SHP77 (cell line): Measurements from ENCODE around the gene NT5C2.
"Not testable (repeated sequence)": the region's sequence is repeated elsewhere in the genome, so short reads cannot be mapped to it uniquely, and the experiment has no call there.

Experiments used
- DNase-seq, 2 experiments: peaks; one replicate each; lab custom pipeline; 2025; lab: John Stamatoyannopoulos, UW

The NT5C2 gene

DNA sequence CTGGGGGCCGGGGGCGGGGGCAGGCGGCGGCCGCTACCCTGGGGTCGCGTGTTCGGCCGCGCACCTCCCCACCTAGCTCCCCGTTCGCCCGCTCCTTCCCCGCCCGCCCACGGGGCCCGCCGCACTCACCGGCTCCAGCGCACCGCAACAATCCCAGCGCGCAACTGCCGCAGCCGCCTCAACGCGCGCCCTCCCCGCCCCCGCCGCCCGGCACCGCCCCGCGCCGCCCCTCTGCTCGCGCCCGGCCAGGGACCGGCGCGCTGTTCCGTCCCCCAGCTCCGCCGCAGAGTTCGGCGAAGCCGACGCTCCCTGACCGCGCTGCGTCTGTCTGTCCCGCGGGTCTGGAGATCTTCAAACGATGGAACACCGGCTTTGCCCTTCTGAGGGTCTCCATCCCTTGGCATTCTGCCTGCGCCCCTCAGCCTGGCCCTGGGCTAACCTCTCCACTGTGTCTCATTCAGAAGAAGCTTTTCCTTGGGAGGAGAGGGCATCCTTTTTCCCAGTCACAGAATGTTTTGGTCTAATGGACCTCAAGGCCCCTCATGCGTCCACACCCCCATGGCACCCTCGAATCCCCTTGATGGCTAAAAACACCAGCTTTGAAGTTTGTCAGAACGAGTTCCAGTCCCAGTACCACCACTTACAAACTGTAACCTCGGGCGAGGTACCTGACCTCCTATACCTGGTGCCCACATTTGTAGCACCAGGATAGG, at the start of gene NT5C2:
TSS of gene NT5C2 (minus strand) at position 166 of the 713 bp plus-strand sequence. CDS start 18,314 bp downstream, outside the sequence.
- peak; percentile 56 to 64 for DNase-seq

- peak in 1 of 2 experiments; percentile 20 for DNase-seq
Observed at GRCh38 chr10:103241262-103242011, 48.4 kb upstream of the NT5C2 start.

DNA sequence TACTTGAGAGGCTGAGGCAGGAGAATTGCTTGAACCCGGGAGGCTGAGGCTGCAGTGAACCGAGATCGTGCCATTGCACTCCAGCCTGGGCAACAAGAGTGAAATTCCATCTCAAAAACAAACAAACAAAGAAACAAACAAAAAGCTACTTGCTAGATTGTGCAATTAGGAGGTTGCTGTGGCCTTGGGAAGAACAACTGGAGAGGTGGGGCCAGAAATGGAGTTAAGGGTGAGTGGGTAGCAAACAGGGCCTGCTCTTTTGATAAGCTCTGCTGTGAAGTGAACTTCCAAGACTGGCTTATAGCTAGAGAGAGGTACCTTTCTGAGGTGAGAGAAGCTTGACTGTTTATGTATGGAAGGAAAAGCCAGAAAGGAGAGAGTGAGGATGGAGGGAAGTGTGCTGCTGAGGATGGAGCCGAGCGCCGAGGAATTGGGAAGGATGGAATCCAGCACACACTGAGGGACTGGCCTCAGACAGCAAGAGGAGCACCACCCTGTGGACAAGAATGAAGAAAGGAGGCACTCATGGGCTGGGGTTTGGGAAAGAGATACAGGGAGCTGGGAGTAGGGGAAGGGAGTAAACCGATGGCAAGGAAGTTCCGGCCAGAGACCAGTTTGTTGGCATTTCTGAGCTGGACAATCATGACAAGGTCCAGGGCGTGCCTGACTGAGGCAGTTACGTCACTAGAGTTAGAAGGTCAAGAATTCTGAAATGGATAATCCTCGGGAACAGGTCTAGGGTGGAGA, 45.6 kb upstream of the NT5C2 start:
- no peak for DNase-seq

DNA sequence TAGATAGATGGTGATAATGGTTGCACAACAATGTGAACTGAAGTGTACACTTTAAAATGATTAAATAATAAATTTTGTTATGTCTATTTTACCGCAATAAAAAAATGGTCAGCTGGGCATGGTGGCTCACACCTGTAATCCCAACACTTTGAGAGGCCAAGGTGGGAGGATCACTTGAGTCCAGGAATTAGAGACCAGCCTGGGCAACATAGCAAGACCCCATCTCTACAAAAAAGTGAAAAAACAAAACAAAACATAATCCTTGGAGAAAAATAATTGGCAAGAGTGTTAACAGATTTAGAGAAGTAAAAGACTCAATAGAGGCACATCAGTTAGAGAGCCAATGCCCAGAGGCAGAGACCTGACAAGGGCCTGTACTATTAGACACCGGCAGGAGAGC, 42.7 kb upstream of the NT5C2 start:
- DNase-seq, result no peak

GRCh38 chr10:103232772-103233488, 39.9 kb upstream of the NT5C2 start:
- DNase-seq, result no peak

DNA sequence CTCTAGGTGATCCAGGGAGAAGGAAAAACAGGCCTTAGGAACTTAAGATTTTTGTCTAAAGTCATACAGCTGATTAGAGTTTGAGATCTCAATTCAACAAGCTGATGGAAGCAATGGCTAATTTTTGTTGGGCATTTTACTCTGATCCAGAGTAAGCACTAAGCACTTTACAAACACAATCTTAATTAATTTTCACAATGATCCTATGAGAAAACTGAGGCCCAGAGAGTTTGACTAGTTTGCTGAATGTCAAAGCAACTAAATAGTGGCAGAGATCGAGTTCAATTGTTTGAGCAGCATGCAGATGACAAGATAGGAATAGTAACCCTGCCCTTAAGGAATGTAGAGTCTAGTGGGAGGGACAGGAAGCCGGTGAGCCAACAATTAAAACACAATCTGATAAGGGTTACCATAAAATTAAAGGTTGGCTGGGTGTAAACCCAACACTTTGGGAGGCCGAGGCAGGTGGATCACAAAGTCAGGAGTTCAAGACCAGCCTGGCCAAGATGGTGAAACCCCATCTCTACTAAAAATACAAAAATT, 39.1 kb upstream of the NT5C2 start:
- DNase-seq, result no peak

DNA sequence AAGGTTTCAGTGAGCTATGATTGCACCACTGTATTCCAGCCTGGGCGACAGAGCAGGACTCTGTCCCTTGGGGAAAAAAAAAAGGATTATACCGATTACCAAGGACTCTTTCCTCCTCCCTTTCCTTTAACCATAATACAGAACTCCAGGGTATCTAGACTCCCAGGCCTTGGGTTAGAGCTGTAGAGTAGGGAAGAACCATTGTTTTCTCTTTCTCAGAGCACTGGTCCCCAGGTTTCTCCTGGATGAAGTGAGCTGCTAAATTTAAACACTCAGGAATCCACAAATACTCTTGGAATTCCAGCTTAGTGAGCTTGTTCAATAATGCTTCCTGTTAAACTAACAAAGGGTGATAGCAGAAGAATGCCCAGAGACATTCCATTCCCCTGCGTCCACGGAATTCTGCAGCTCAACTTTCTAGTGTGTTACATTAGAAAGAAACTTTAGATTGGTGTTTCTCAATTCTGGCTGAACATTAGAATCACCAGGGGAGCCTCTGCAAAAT, 38.0 kb upstream of the NT5C2 start:
- no peak for DNase-seq

DNA sequence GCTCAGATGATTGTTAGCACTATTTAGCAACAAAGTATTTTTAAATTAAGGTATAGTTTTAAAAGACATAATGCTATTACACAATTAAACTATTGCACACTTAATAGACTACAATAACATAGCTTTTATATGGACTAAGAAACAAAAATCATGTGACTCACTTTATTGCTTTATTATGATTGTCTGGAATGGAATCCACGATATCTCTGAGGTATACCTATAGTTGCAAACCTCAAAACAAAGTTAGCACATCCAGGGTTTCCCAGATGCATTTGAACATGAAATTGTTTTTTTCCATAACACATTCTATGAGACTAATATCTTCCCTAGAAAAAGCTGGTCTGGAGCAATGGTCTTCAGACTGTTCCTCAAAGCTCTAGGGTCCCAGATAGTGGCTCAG, 34.3 kb upstream of the NT5C2 start:
- DNase-seq, result no peak

DNA sequence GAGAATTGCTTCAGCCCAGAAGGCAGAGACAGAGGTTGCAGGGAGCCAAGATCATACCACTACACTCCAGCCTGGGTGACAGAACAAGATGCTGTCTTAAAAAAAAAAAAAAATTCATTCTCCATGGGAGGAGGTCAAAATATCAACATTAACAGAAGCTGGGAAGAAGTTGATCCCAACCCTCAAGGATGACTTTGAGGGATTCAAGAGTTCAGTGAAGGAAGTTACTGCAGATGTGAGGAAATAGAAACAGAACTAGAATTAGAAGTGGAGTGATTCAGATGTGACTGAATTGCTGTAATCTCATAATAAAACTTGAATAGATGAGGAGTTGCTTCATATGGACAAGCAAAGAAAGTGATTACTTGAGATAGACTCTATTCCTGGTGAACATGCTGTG, 32.9 kb upstream of the NT5C2 start:
- no peak for DNase-seq

GRCh38 chr10:103224721-103225120, 31.6 kb upstream of the NT5C2 start:
- DNase-seq, result not testable (repeated sequence)

DNA sequence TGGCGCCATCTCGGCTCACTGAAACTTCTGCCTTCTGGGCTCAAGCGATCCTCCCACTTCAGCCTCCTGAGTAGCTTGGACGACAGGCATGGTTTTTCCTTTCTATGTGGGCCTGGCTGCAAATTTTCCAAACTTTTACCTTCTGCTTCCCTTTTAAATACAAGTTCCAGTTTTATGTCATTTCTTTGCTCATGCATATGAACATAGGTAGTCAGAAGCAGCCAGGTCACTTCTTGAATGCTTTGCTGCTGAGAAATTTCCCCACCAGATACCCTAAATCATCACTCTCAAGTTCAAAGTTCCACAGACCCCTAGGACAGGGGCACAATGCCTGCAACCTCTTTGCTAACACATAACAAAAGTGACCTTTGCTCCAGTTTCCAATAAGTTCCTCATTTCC, 31.1 kb upstream of the NT5C2 start:
- DNase-seq, result no peak

GRCh38 chr10:103216362-103216761, 23.3 kb upstream of the NT5C2 start:
- not testable (repeated sequence) for DNase-seq

- no peak for DNase-seq
Observed at GRCh38 chr10:103215601-103216000, 22.5 kb upstream of the NT5C2 start.

DNA sequence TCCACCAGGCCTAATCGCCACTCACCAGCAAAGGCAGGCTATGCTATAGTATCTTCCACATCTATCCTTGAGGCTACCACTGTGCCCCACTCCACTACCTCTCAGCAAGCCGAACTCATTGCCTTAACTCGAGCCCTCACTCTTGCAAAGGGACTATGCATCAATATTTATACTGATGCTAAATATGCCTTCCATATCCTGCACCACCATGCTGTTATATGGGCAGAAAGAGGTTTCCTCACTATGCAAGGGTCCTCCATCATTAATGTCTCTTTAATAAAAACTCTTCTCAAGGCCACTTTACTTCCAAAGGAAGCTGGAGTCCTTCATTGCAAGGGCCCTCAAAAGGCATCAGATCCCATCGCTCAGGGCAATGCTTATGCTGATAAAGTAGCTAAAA, 17.2 kb upstream of the NT5C2 start:
- DNase-seq, result not testable (repeated sequence)

- DNase-seq, result not testable (repeated sequence)
Observed at GRCh38 chr10:103207643-103208042, 14.6 kb upstream of the NT5C2 start.

- no peak for DNase-seq
Observed at GRCh38 chr10:103207141-103207540, 14.1 kb upstream of the NT5C2 start.

- not testable (repeated sequence) for DNase-seq
Observed at GRCh38 chr10:103206715-103207114, 13.6 kb upstream of the NT5C2 start.

GRCh38 chr10:103205401-103205800, 12.3 kb upstream of the NT5C2 start:
- DNase-seq, result not testable (repeated sequence)

- no peak for DNase-seq
Observed at GRCh38 chr10:103204353-103205255, 11.5 kb upstream of the NT5C2 start.

GRCh38 chr10:103203466-103203865, 10.4 kb upstream of the NT5C2 start:
- no peak for DNase-seq
